Neural progenitor cell (in vitro differentiated cells): ENCODE results near the gene TRIM31.

ENCODE experiments used
- CTCF ChIP-seq: fragments of 200-600 bp; sonication (generic); IDR thresholded peaks from 2 replicates; pipeline ENCODE4 v1.5.1; 2017; ENCODE audit warnings: antibody characterized with exemption, mild to moderate bottlenecking
- EZH2 ChIP-seq: fragments of 200-600 bp; sonication (generic); IDR thresholded peaks from 2 replicates; pipeline ENCODE4 v1.6.1; 2017; ENCODE audit warnings: antibody characterized with exemption, mild to moderate bottlenecking, moderate library complexity

- TF ChIP-seq CTCF (no peak), EZH2 (no peak)
These were observed 32.9 kb upstream of the TRIM31 start for GRCh38 chr6:30145818-30146217.
